ENCODE results near the gene SYT7. TPM values are rescaled to one million over a fixed set of nuclear protein-coding genes. Genes with fewer than 3 reads are reported as not detected.

The SYT7 gene
- total and polyA plus RNA-seq, 2 of the 8 experiments (the other 6 are each of a cell fraction or from before 2014, with no cell fraction given): 9.6 to 10.5 TPM

DNA sequence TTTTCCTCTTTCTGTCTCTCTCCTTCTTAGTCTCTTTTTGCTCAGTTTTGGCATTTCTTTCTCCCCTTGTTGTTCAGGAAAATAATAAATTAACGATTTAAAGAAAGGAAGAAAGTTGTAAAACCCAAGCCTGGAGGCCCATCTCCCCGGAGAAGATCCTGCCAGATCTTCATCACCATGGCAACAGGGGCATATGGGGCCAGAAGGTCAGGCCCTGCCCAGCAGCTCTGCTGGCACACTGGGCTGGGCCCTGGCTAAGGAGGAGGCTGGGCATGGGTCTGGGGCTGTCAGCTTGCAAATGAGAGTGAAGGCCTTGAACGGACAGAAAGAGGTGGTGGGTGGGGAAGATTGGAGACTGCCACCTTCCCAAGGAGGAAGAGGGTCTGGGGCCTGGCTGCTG lies 69.5 kb downstream of the SYT7 start (continued):
- TF ChIP-seq, protein P1, sequence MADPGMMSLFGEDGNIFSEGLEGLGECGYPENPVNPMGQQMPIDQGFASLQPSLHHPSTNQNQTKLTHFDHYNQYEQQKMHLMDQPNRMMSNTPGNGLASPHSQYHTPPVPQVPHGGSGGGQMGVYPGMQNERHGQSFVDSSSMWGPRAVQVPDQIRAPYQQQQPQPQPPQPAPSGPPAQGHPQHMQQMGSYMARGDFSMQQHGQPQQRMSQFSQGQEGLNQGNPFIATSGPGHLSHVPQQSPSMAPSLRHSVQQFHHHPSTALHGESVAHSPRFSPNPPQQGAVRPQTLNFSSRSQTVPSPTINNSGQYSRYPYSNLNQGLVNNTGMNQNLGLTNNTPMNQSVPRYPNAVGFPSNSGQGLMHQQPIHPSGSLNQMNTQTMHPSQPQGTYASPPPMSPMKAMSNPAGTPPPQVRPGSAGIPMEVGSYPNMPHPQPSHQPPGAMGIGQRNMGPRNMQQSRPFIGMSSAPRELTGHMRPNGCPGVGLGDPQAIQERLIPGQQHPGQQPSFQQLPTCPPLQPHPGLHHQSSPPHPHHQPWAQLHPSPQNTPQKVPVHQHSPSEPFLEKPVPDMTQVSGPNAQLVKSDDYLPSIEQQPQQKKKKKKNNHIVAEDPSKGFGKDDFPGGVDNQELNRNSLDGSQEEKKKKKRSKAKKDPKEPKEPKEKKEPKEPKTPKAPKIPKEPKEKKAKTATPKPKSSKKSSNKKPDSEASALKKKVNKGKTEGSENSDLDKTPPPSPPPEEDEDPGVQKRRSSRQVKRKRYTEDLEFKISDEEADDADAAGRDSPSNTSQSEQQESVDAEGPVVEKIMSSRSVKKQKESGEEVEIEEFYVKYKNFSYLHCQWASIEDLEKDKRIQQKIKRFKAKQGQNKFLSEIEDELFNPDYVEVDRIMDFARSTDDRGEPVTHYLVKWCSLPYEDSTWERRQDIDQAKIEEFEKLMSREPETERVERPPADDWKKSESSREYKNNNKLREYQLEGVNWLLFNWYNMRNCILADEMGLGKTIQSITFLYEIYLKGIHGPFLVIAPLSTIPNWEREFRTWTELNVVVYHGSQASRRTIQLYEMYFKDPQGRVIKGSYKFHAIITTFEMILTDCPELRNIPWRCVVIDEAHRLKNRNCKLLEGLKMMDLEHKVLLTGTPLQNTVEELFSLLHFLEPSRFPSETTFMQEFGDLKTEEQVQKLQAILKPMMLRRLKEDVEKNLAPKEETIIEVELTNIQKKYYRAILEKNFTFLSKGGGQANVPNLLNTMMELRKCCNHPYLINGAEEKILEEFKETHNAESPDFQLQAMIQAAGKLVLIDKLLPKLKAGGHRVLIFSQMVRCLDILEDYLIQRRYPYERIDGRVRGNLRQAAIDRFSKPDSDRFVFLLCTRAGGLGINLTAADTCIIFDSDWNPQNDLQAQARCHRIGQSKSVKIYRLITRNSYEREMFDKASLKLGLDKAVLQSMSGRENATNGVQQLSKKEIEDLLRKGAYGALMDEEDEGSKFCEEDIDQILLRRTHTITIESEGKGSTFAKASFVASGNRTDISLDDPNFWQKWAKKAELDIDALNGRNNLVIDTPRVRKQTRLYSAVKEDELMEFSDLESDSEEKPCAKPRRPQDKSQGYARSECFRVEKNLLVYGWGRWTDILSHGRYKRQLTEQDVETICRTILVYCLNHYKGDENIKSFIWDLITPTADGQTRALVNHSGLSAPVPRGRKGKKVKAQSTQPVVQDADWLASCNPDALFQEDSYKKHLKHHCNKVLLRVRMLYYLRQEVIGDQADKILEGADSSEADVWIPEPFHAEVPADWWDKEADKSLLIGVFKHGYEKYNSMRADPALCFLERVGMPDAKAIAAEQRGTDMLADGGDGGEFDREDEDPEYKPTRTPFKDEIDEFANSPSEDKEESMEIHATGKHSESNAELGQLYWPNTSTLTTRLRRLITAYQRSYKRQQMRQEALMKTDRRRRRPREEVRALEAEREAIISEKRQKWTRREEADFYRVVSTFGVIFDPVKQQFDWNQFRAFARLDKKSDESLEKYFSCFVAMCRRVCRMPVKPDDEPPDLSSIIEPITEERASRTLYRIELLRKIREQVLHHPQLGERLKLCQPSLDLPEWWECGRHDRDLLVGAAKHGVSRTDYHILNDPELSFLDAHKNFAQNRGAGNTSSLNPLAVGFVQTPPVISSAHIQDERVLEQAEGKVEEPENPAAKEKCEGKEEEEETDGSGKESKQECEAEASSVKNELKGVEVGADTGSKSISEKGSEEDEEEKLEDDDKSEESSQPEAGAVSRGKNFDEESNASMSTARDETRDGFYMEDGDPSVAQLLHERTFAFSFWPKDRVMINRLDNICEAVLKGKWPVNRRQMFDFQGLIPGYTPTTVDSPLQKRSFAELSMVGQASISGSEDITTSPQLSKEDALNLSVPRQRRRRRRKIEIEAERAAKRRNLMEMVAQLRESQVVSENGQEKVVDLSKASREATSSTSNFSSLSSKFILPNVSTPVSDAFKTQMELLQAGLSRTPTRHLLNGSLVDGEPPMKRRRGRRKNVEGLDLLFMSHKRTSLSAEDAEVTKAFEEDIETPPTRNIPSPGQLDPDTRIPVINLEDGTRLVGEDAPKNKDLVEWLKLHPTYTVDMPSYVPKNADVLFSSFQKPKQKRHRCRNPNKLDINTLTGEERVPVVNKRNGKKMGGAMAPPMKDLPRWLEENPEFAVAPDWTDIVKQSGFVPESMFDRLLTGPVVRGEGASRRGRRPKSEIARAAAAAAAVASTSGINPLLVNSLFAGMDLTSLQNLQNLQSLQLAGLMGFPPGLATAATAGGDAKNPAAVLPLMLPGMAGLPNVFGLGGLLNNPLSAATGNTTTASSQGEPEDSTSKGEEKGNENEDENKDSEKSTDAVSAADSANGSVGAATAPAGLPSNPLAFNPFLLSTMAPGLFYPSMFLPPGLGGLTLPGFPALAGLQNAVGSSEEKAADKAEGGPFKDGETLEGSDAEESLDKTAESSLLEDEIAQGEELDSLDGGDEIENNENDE (IDR thresholded peaks at IDR 0.05; ENCODE audit: insufficient replicate concordance, low read length): no peak
- no peak for TF ChIP-seq SUZ12 (IDR thresholded peaks at IDR 0.05; ENCODE audit: low read length)
- no peak for TF ChIP-seq JUN (IDR thresholded peaks at IDR 0.05; ENCODE audit: low read depth, low read length)
- TF ChIP-seq RNF2 (IDR thresholded peaks at IDR 0.05; ENCODE audit: borderline replicate concordance, low read depth, low read length, missing control alignments, poor library complexity, severe bottlenecking): no peak
- TF ChIP-seq RAD21 (IDR thresholded peaks at IDR 0.05 in 1 of 2, conservative IDR thresholded peaks at IDR 0.05 in 1 of 2; ENCODE audit: low read depth in 2 of 2, low read length in 2 of 2): no peak
- no peak for TF ChIP-seq POU5F1 (IDR thresholded peaks at IDR 0.05; ENCODE audit: low read depth, low read length)
- TF ChIP-seq EGR1 (IDR thresholded peaks at IDR 0.05; ENCODE audit: borderline replicate concordance, low read depth, low read length): no peak

Data from H1 (cell line).